ENCODE data around the gene KCNE1. TPM values are rescaled to one million over a fixed set of nuclear protein-coding genes. Genes with fewer than 3 reads are reported as not detected.

The KCNE1 gene
- total and polyA plus RNA-seq, 2 of the 4 experiments (the other 2 are of a cell fraction), result 0.46 to 0.90 TPM

GRCh38 chr21:34518301-34518700, 6.3 kb upstream of the KCNE1 start:
- Histone ChIP-seq H3K27me3 (ENCODE audit: control insufficient read depth, insufficient read depth, low read length) (no peaks in the 10 kb centered on the region), H4K20me1 (ENCODE audit: insufficient read depth, low read length) (peaks cover 53% of the 10 kb centered on the region), H2BK20ac (ENCODE audit: low read depth, low read length) (no peak overlapping the region), H2BK15ac (ENCODE audit: low read depth, low read length) (no peak overlapping the region), H3K9ac (ENCODE audit: low read depth, low read length) (no peak overlapping the region), H3K56ac (ENCODE audit: extremely low read depth, insufficient read depth, low read length) (no peak overlapping the region), H3K4me2 (ENCODE audit: low read depth, low read length) (no peak overlapping the region), H3K79me1 (ENCODE audit: low read depth in 1 of 2, low read length in 2 of 2) (peaks cover 23 to 52% of the 10 kb centered on the region in 2 experiments), H2BK120ac (ENCODE audit: low read depth, low read length) (no peak overlapping the region), H4K5ac (ENCODE audit: low read depth, low read length) (no peak overlapping the region), H2AK9ac (replicated peaks; ENCODE audit: low read depth, low read length, poor library complexity) (no peak overlapping the region), H3K4ac (ENCODE audit: low read depth, low read length) (no peak overlapping the region), H3K9me3 (ENCODE audit: control insufficient read depth, insufficient read depth, low read length) (no peaks in the 10 kb centered on the region), H3K18ac (ENCODE audit: low read depth, low read length) (no peak overlapping the region), H4K8ac (ENCODE audit: low read depth in 2 of 2, low read length in 2 of 2) (no peak overlapping the region), H3K4me3 (ENCODE audit: insufficient read depth, low read depth, low read length) (no peak overlapping the region), H2AFZ (replicated peaks; ENCODE audit: low read length, poor library complexity) (no peak overlapping the region), H3K14ac (replicated peaks; ENCODE audit: low read depth, low read length) (no peak overlapping the region), H3K27ac (ENCODE audit: insufficient read depth, low read length) (no peak overlapping the region), H3K9me1 (ENCODE audit: insufficient read depth, low read length) (peaks cover 23% of the 10 kb centered on the region), H3K36me3 (ENCODE audit: control insufficient read depth, insufficient read depth, low read length) (peaks cover 57% of the 10 kb centered on the region), H2AK5ac (ENCODE audit: low read depth, low read length) (no peak overlapping the region), H4K91ac (ENCODE audit: insufficient read depth, low read depth, low read length) (no peak overlapping the region), H3K23ac (ENCODE audit: low read depth, low read length) (no peak overlapping the region), H3K4me1 (ENCODE audit: control insufficient read depth, insufficient read depth, low read length) (peaks cover 14% of the 10 kb centered on the region), H2BK5ac (ENCODE audit: low read depth, low read length, poor library complexity, severe bottlenecking) (peak overlapping the region; percentile 29)
- WGBS, 2 experiments (ENCODE audit: extremely low coverage in 2 of 2, insufficient read length in 1 of 2), result 86% methylated on average over 2 of the region's 5 CpGs; no CpG with 5 or more reads in 1 of the 2 experiments
- dilution Hi-C loops (cut with HindIII; ENCODE audit: low sequenced_read_pairs, unreplicated experiment), result no loop called here
- DNase-seq (peak; percentile 48), ATAC-seq (ENCODE audit: low read depth) (peak; percentile 42)
- intact Hi-C loops (cut with micrococcal nuclease), result no loop called here
- TF ChIP-seq CHD1 (IDR thresholded peaks at IDR 0.05; ENCODE audit: low read depth, low read length) (no peak), MAZ (IDR thresholded peaks at IDR 0.05; ENCODE audit: borderline replicate concordance, low read depth, low read length) (no peak), RCOR1 (IDR thresholded peaks at IDR 0.05; ENCODE audit: insufficient replicate concordance, low read length) (no peak), SMC3 (IDR thresholded peaks at IDR 0.05; ENCODE audit: low read depth, low read length) (no peak), MXI1 (IDR thresholded peaks at IDR 0.05; ENCODE audit: borderline replicate concordance, low read depth, low read length) (no peak), BHLHE40 (IDR thresholded peaks at IDR 0.05; ENCODE audit: low read depth, low read length) (no peak), RAD21 (IDR thresholded peaks at IDR 0.05; ENCODE audit: low read length) (no peak), POLR2A (IDR thresholded peaks at IDR 0.05; ENCODE audit: low read depth, low read length) (no peak), NFE2L2 (IDR thresholded peaks at IDR 0.05; ENCODE audit: low read depth, low read length) (no peak), CEBPB (IDR thresholded peaks at IDR 0.05; ENCODE audit: low read depth, low read length) (no peak), MAFK (IDR thresholded peaks at IDR 0.05; ENCODE audit: low read depth, low read length) (no peak), CTCF (conservative IDR thresholded peaks at IDR 0.05; ENCODE audit: low read depth, low read length) (no peak), FOS (IDR thresholded peaks at IDR 0.05; ENCODE audit: low read depth, low read length) (no peak), RFX5 (IDR thresholded peaks at IDR 0.05; ENCODE audit: low read depth, low read length) (no peak)
- TF ChIP-seq, protein P1, sequence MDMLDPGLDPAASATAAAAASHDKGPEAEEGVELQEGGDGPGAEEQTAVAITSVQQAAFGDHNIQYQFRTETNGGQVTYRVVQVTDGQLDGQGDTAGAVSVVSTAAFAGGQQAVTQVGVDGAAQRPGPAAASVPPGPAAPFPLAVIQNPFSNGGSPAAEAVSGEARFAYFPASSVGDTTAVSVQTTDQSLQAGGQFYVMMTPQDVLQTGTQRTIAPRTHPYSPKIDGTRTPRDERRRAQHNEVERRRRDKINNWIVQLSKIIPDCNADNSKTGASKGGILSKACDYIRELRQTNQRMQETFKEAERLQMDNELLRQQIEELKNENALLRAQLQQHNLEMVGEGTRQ (IDR thresholded peaks at IDR 0.05; ENCODE audit: low read depth, low read length), result no peak
- TF ChIP-seq, protein P2, sequence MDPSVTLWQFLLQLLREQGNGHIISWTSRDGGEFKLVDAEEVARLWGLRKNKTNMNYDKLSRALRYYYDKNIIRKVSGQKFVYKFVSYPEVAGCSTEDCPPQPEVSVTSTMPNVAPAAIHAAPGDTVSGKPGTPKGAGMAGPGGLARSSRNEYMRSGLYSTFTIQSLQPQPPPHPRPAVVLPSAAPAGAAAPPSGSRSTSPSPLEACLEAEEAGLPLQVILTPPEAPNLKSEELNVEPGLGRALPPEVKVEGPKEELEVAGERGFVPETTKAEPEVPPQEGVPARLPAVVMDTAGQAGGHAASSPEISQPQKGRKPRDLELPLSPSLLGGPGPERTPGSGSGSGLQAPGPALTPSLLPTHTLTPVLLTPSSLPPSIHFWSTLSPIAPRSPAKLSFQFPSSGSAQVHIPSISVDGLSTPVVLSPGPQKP (IDR thresholded peaks at IDR 0.05; ENCODE audit: borderline replicate concordance, low read depth, low read length), result no peak
- in situ Hi-C loops (cut with MboI; ENCODE audit: low sequenced_read_pairs), result no loop called here
- ChIA-PET POLR2A (ENCODE audit: unreplicated experiment) (interaction anchor here (0.8 kb wide), 1 partner anchor 9 kb away, joined by 3 read pairs; no protein-coding TSS in a partner anchor), CTCF (no interaction called here)
- no TSS peak for BruUV-seq (replicated peaks)
